ENCODE results near the gene GLRA3. TPM values are rescaled to one million over a fixed set of nuclear protein-coding genes. Genes with fewer than 3 reads are reported as not detected.

Gene GLRA3
- total RNA-seq, 1 donor, result not detected

DNA sequence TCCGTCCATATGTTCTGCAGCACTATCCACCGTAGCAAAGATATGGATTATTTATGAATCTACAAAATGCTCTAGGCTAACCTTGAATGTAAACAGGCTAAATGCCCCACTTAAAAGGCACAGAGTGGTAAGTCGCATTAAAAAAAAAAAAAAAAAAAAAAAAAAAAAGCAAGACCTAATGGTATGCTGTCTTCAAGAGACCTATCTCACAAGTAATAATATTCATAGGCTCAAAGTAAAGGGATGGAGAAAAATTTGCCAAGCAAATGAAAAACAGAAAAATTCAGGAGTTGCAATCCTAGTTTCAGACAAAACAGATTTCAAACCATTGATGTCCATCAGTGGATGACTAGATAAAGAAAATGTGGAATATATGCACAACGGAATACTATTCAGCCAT lies 139.4 kb downstream of the GLRA3 start:
- Histone ChIP-seq H3K27ac (ENCODE audit: low read depth, low read length) (no peak overlapping the region), H2AFZ (ENCODE audit: low read length) (no peak overlapping the region), H3K79me2 (ENCODE audit: insufficient read depth, low read length) (no peaks in the 10 kb centered on the region), H3K27me3 (ENCODE audit: insufficient read depth, low read length) (no peaks in the 10 kb centered on the region), H4K20me1 (ENCODE audit: insufficient read depth, low read length) (no peaks in the 10 kb centered on the region), H3K4me2 (ENCODE audit: insufficient read depth, low read length) (no peak overlapping the region), H3K4me3 (ENCODE audit: insufficient read depth, low read length) (no peak overlapping the region), H3K36me3 (ENCODE audit: insufficient read depth, low read length) (no peaks in the 10 kb centered on the region), H3K9me3 (ENCODE audit: low read depth, low read length) (peaks cover 2% of the 10 kb centered on the region), H3K4me1 (ENCODE audit: insufficient read depth, low read length) (no peaks in the 10 kb centered on the region)
- no peak for DNase-seq (ENCODE audit: insufficient read length, low spot score, missing footprints)
- TF ChIP-seq, protein P1, sequence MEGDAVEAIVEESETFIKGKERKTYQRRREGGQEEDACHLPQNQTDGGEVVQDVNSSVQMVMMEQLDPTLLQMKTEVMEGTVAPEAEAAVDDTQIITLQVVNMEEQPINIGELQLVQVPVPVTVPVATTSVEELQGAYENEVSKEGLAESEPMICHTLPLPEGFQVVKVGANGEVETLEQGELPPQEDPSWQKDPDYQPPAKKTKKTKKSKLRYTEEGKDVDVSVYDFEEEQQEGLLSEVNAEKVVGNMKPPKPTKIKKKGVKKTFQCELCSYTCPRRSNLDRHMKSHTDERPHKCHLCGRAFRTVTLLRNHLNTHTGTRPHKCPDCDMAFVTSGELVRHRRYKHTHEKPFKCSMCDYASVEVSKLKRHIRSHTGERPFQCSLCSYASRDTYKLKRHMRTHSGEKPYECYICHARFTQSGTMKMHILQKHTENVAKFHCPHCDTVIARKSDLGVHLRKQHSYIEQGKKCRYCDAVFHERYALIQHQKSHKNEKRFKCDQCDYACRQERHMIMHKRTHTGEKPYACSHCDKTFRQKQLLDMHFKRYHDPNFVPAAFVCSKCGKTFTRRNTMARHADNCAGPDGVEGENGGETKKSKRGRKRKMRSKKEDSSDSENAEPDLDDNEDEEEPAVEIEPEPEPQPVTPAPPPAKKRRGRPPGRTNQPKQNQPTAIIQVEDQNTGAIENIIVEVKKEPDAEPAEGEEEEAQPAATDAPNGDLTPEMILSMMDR (IDR thresholded peaks at IDR 0.05; ENCODE audit: extremely low read depth, low read depth, low read length), result no peak

DNA sequence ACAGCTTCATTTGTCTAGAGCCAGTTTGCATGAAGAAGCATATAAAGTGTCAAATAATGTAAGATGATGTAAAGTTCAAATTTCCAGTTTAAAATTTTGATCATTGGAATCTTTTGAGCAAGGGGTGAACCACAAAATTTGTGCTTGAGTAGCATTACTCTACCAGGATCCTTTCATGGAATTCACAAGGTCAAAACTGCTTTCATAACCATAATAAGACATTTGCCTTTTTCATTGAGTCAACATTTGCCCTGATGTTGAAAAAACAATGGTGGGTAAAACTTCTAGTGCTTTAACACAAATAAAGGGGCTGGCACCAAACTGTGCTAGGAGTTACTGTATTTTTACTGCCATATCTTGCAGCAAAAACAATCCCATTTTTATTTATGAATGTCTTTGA lies 142.2 kb downstream of the GLRA3 start:
- H3K79me2 ChIP-seq (ENCODE audit: insufficient read depth, low read length), result no peaks in the 10 kb centered on the region
- peaks cover 2% of the 10 kb centered on the region for H3K9me3 ChIP-seq (ENCODE audit: low read depth, low read length)
- H3K4me1 ChIP-seq (ENCODE audit: insufficient read depth, low read length), result no peaks in the 10 kb centered on the region
- TF ChIP-seq, protein P1 (IDR thresholded peaks at IDR 0.05; ENCODE audit: extremely low read depth, low read depth, low read length), result no peak
- H3K4me3 ChIP-seq (ENCODE audit: insufficient read depth, low read length), result no peak overlapping the region
- no peak overlapping the region for H3K27ac ChIP-seq (ENCODE audit: low read depth, low read length)
- no peak overlapping the region for H3K4me2 ChIP-seq (ENCODE audit: insufficient read depth, low read length)
- H2AFZ ChIP-seq (ENCODE audit: low read length), result no peak overlapping the region
- no peaks in the 10 kb centered on the region for H4K20me1 ChIP-seq (ENCODE audit: insufficient read depth, low read length)
- no peaks in the 10 kb centered on the region for H3K36me3 ChIP-seq (ENCODE audit: insufficient read depth, low read length)
- DNase-seq (ENCODE audit: insufficient read length, low spot score, missing footprints), result peak; percentile 6
- H3K27me3 ChIP-seq (ENCODE audit: insufficient read depth, low read length), result no peaks in the 10 kb centered on the region

DNA sequence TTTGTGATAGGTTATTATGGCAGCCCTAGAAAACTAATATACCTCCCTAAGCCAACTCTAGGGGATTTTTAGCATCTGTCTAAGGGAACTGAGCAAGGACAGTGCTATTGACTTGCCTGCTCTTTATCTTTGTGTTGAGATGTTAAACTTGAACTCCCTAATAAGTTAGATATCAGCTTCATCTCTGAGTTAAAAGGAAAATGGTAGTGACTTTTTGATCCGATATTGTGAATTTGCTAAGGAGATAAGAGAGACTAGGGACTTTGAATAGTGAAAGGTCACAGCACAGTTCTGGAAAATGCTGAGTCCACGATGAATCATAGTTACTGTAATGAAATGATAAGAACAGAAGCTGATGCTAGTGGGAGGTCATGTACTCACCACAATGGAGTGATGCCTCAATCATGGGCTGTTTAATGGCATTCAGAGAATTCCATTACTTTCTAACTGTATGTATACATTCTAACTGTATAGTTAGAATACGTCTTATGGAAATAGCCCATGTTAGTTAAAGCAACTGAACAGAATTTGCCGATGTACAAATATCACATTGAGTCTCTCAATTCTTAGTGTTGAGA lies 147.2 kb downstream of the GLRA3 start:
- TF ChIP-seq, protein P1 (IDR thresholded peaks at IDR 0.05; ENCODE audit: extremely low read depth, low read depth, low read length), result no peak
- Histone ChIP-seq H3K4me1 (ENCODE audit: insufficient read depth, low read length) (peaks cover 6% of the 10 kb centered on the region), H2AFZ (ENCODE audit: low read length) (no peak overlapping the region), H3K27me3 (ENCODE audit: insufficient read depth, low read length) (no peaks in the 10 kb centered on the region), H3K4me3 (ENCODE audit: insufficient read depth, low read length) (no peak overlapping the region), H4K20me1 (ENCODE audit: insufficient read depth, low read length) (no peaks in the 10 kb centered on the region), H3K4me2 (ENCODE audit: insufficient read depth, low read length) (no peak overlapping the region), H3K36me3 (ENCODE audit: insufficient read depth, low read length) (no peaks in the 10 kb centered on the region), H3K9me3 (ENCODE audit: low read depth, low read length) (no peaks in the 10 kb centered on the region), H3K27ac (ENCODE audit: low read depth, low read length) (no peak overlapping the region), H3K79me2 (ENCODE audit: insufficient read depth, low read length) (no peaks in the 10 kb centered on the region)
- no peak for DNase-seq (ENCODE audit: insufficient read length, low spot score, missing footprints)

DNA sequence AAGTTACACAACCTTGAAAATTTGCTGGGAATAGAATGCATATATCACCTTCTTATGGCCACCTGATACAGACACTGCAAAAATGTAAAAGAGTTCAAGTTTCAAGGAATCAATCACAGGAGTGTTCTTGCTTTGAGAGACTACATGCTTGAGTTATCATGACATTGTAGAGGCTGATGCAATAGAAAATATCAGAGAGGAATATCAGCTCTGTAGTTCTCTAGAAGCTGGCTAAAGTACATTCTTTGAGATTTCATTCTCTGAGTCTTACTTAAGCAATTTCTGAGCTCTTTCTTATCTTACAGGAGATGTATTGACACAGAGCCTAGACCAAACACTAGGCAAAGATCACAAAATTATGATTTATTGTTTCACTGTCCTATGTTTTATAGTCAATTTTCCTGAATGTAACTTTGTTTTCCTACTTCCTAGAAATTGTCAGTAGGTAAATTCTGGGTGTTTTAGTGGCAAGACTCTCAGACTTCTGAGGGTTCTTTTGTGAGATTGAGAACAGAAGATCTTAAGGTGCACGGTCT lies 154.7 kb downstream of the GLRA3 start:
- no peak for DNase-seq (ENCODE audit: insufficient read length, low spot score, missing footprints)
- Histone ChIP-seq H3K4me2 (ENCODE audit: insufficient read depth, low read length) (no peak overlapping the region), H2AFZ (ENCODE audit: low read length) (no peak overlapping the region)

More for the DNA sequence above, 154.7 kb downstream of the GLRA3 start:
- Histone ChIP-seq H3K4me3 (ENCODE audit: insufficient read depth, low read length) (no peak overlapping the region), H3K4me1 (ENCODE audit: insufficient read depth, low read length) (no peaks in the 10 kb centered on the region), H3K27ac (ENCODE audit: low read depth, low read length) (no peak overlapping the region), H3K36me3 (ENCODE audit: insufficient read depth, low read length) (no peaks in the 10 kb centered on the region), H3K9me3 (ENCODE audit: low read depth, low read length) (no peaks in the 10 kb centered on the region), H3K79me2 (ENCODE audit: insufficient read depth, low read length) (no peaks in the 10 kb centered on the region), H4K20me1 (ENCODE audit: insufficient read depth, low read length) (no peaks in the 10 kb centered on the region), H3K27me3 (ENCODE audit: insufficient read depth, low read length) (no peaks in the 10 kb centered on the region)
- TF ChIP-seq, protein P1 (IDR thresholded peaks at IDR 0.05; ENCODE audit: extremely low read depth, low read depth, low read length), result no peak
